Measurements from ENCODE around the gene FOXL3. TPM values are rescaled to one million over a fixed set of nuclear protein-coding genes. Genes with fewer than 3 reads are reported as not detected.

FOXL3 gene
- total RNA-seq, 1 experiment from 2014 or later = not detected

GRCh38 chr7:299169-299568 lies 9.2 kb downstream of the FOXL3 start:
- ATAC-seq (no peak), DNase-seq (ENCODE audit: low read depth, low spot score) (no peak)
- Histone ChIP-seq H3K9me3 (ENCODE audit: control insufficient read depth, insufficient read depth, low read depth, low read length) (no peaks in the 10 kb centered on the region), H3K27ac (ENCODE audit: low read length) (no peak overlapping the region), H3K4me3 (ENCODE audit: low read depth in 2 of 2, low read length in 2 of 2) (no peak overlapping the region), H3K27me3 (ENCODE audit: control insufficient read depth, insufficient read depth, low read length) (peaks cover 6% of the 10 kb centered on the region; the same call in 1 of the 2 replicates), H3K36me3 (ENCODE audit: control insufficient read depth, insufficient read depth, low read length) (no peaks in the 10 kb centered on the region), H3K4me1 (ENCODE audit: control insufficient read depth, insufficient read depth, low read length) (no peaks in the 10 kb centered on the region; the same call in 1 of the 2 replicates)
- CTCF ChIA-PET = no interaction called here
- POLR2A ChIA-PET = no interaction called here
- in situ Hi-C loops (cut with HindIII; ENCODE audit: low pct_unique_long_range_greater_than_20kb, low sequenced_read_pairs) (no loop called here), intact Hi-C loops (cut with micrococcal nuclease; ENCODE audit: unreplicated experiment) (no loop called here)
- no TSS peak for BruUV-seq (replicated peaks)
- no peak for TF ChIP-seq CTCF (IDR thresholded peaks at IDR 0.05)
- no peak for TF ChIP-seq POLR2AphosphoS5 (IDR thresholded peaks at IDR 0.05; ENCODE audit: low read depth, low read length)
- TF ChIP-seq TCF7L2 (IDR thresholded peaks at IDR 0.05; ENCODE audit: low read depth, low read length) = no peak
- no peak for TF ChIP-seq REST (IDR thresholded peaks at IDR 0.05; ENCODE audit: insufficient read depth in 1 of 2, low read depth in 2 of 2, low read length in 1 of 2)
- TF ChIP-seq SIN3A (IDR thresholded peaks at IDR 0.05; ENCODE audit: borderline replicate concordance, insufficient read depth, low read depth, low read length) = no peak

DNA sequence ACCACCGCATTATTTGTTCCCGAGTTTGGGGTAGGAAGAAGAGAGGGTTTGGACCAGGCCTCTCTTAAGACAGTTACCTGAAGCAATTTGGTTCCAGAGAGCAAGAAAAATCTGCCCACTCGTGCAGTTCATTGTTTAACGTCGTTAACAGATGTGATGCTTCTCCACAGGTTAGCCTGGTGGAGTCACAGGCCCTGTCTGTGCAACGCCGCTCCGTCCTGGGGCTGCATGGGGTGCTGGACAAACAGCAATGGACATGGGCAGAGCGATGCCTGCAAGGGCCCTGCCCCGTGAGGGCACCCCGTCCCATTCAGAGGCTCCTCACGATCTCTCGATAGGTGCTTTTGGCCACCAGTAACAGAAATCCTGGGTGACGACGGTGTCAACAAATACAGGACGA lies 9.7 kb downstream of the FOXL3 start:
- TF ChIP-seq TCF7L2 (IDR thresholded peaks at IDR 0.05; ENCODE audit: low read depth, low read length) (no peak), CTCF (IDR thresholded peaks at IDR 0.05) (no peak), REST (IDR thresholded peaks at IDR 0.05; ENCODE audit: insufficient read depth in 1 of 2, low read depth in 2 of 2, low read length in 1 of 2) (no peak), POLR2AphosphoS5 (IDR thresholded peaks at IDR 0.05; ENCODE audit: low read depth, low read length) (no peak), SIN3A (IDR thresholded peaks at IDR 0.05; ENCODE audit: borderline replicate concordance, insufficient read depth, low read depth, low read length) (no peak)
- Histone ChIP-seq H3K4me1 (ENCODE audit: control insufficient read depth, insufficient read depth, low read length) (no peaks in the 10 kb centered on the region), H3K9me3 (ENCODE audit: control insufficient read depth, insufficient read depth, low read depth, low read length) (no peaks in the 10 kb centered on the region), H3K27me3 (ENCODE audit: control insufficient read depth, insufficient read depth, low read length) (peaks cover 3% of the 10 kb centered on the region; the same call in 1 of the 2 replicates), H3K4me3 (ENCODE audit: low read depth in 2 of 2, low read length in 2 of 2) (no peak overlapping the region), H3K36me3 (ENCODE audit: control insufficient read depth, insufficient read depth, low read length) (no peaks in the 10 kb centered on the region), H3K27ac (ENCODE audit: low read length) (no peak overlapping the region)
- no TSS peak for BruUV-seq (replicated peaks)
- no peak for DNase-seq (ENCODE audit: low read depth, low spot score)
- intact Hi-C loops (cut with micrococcal nuclease; ENCODE audit: unreplicated experiment) = no loop called here
- in situ Hi-C loops (cut with HindIII; ENCODE audit: low pct_unique_long_range_greater_than_20kb, low sequenced_read_pairs) = no loop called here
- no peak for ATAC-seq
- POLR2A ChIA-PET = no interaction called here
- CTCF ChIA-PET = no interaction called here

Data from Panc1 (cell line).